ENCODE measurements around the gene REN. TPM values are rescaled to one million over a fixed set of nuclear protein-coding genes. Genes with fewer than 3 reads are reported as not detected.

Gene REN
- total RNA-seq, 1 experiment from 2014 or later = not detected

DNA sequence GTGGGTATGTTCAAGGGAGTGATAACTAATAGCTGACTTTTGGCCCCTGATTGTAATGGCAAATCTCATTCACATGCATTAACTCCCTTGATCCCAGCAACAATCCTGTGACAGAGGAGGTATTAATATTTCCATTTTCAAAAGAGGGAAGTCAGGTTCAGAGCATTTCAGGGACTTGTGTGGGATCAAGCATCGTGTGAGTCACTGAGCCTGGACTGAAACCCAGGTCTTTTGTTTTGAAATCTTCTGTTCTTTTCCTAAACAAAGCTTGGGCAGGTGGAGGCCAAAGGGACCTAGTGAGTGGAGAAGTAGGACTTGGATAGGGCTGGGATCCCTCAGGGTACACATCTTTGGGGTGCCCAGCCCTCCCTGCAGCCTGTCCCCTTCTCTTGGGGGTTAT, 52.2 kb downstream of the REN start:
- Mint-ChIP-seq H3K27ac (peak overlapping the region; percentile 21 to 81 (median 77); a peak in 6 of 7 replicates), H3K27me3 (ENCODE audit: low read depth) (no peaks in the 10 kb centered on the region; the same call in 1 of the 2 replicates), H3K36me3 (ENCODE audit: insufficient read depth in 1 of 3, low read depth in 3 of 3) (peaks cover 38 to 53% (median 47%) of the 10 kb centered on the region in 3 experiments), H3K4me1 (peaks cover 37 to 38% of the 10 kb centered on the region in 2 experiments), H3K9me3 (no peaks in the 10 kb centered on the region), H3K4me3 (no peak overlapping the region)
- no peak overlapping the region for H3K23ac ChIP-seq (ENCODE audit: insufficient read length, low read depth, low read length)
- H3K56ac ChIP-seq (ENCODE audit: insufficient read length, low read depth, low read length) = no peak overlapping the region
- H3K4me2 ChIP-seq (ENCODE audit: insufficient read depth, insufficient read length, low read length) = no peak overlapping the region
- H2BK5ac ChIP-seq (ENCODE audit: insufficient read length, low read length) = no peak overlapping the region
- no peak overlapping the region for H2BK20ac ChIP-seq (ENCODE audit: low read depth, low read length, poor library complexity, severe bottlenecking)
- no peak overlapping the region for H3K14ac ChIP-seq (ENCODE audit: insufficient read depth, low read length)
- no peak overlapping the region for H4K5ac ChIP-seq (ENCODE audit: insufficient read length, low read depth, low read length)
- DNase-seq = no peak
- no peak for TF ChIP-seq CTCF (conservative IDR thresholded peaks at IDR 0.05)
- H2BK120ac ChIP-seq (ENCODE audit: low read depth, low read length, poor library complexity, severe bottlenecking) = no peak overlapping the region
- no peak overlapping the region for H2AFZ ChIP-seq (ENCODE audit: low read length)
- no peak overlapping the region for H4K8ac ChIP-seq (replicated peaks; ENCODE audit: insufficient read length, low read depth, low read length)
- peaks cover 3% of the 10 kb centered on the region for H4K20me1 ChIP-seq (ENCODE audit: control insufficient read depth, insufficient read depth, insufficient read length)
- no peaks in the 10 kb centered on the region for H3K27me3 ChIP-seq (ENCODE audit: insufficient read depth, low read length)
- no peak overlapping the region for H3K18ac ChIP-seq (ENCODE audit: insufficient read length, low read depth, low read length)
- peaks cover 8% of the 10 kb centered on the region for H3K79me1 ChIP-seq (ENCODE audit: insufficient read depth, low read depth, low read length, poor library complexity, severe bottlenecking)
- no peaks in the 10 kb centered on the region for H3K9me3 ChIP-seq (ENCODE audit: control insufficient read depth, low read depth, low read length)
- no CpG with 5 or more reads among the region's 1 CpG for WGBS (ENCODE audit: extremely low coverage, insufficient read length, low lambda C conversion rate)
- H3K23me2 ChIP-seq (ENCODE audit: insufficient read length, low read depth, low read length, poor library complexity, severe bottlenecking) = no peaks in the 10 kb centered on the region
- no peak overlapping the region for H2BK15ac ChIP-seq (ENCODE audit: low read depth, low read length)
- peaks cover 6% of the 10 kb centered on the region; the same call in 1 of the 2 replicates for H3K4me1 ChIP-seq (ENCODE audit: insufficient read depth, low read length)
- no peak overlapping the region for H3K27ac ChIP-seq (ENCODE audit: insufficient read length, low read depth, low read length)
- H3K79me2 ChIP-seq (ENCODE audit: insufficient read depth, low read length) = peaks cover 25% of the 10 kb centered on the region; the same call in 1 of the 2 replicates
- H3K4ac ChIP-seq (ENCODE audit: low read depth, low read length) = no peak overlapping the region
- H4K91ac ChIP-seq (ENCODE audit: insufficient read length, low read depth, low read length) = no peak overlapping the region
- H3K9ac ChIP-seq (ENCODE audit: extremely low read depth, insufficient read length, low read length) = no peak overlapping the region
- H2AK5ac ChIP-seq (ENCODE audit: insufficient read length, low read length) = no peak overlapping the region
- no peak overlapping the region for H2BK12ac ChIP-seq (ENCODE audit: insufficient read length, low read depth, low read length)
- H3T11ph ChIP-seq (ENCODE audit: low read length) = no peak overlapping the region

Data from H9 (cell line).